Measurements from ENCODE around the gene MGAT4A. TPM values are rescaled to one million over a fixed set of nuclear protein-coding genes. Genes with fewer than 3 reads are reported as not detected.

The MGAT4A gene
- total and polyA plus RNA-seq, 2 of the 8 experiments (the other 6 are each of a cell fraction or from before 2014, with no cell fraction given), result 1.4 to 7.7 TPM

- no peaks in the 10 kb centered on the region for H3K79me2 ChIP-seq (ENCODE audit: control insufficient read depth in 1 of 2, insufficient read depth in 2 of 2, low read length in 2 of 2)
- H3K4me2 ChIP-seq (ENCODE audit: insufficient read depth in 1 of 2, low read depth in 2 of 2, low read length in 2 of 2), result no peak overlapping the region
- FAIRE-seq, result no peak
- no peaks in the 10 kb centered on the region for H3K36me3 ChIP-seq (ENCODE audit: control insufficient read depth in 2 of 4, insufficient read depth in 4 of 4, low read length in 3 of 4)
- no peak overlapping the region for H3K56ac ChIP-seq (replicated peaks; ENCODE audit: insufficient read length, low read depth, low read length)
- no peak overlapping the region for H2BK120ac ChIP-seq (replicated peaks; ENCODE audit: low read depth, low read length)
- no peak overlapping the region for H4K5ac ChIP-seq (ENCODE audit: insufficient read length, low read depth, low read length)
- no peak overlapping the region for H2BK12ac ChIP-seq (ENCODE audit: low read depth, low read length)
- H4K8ac ChIP-seq (ENCODE audit: extremely low read depth, insufficient read depth, low read length), result no peak overlapping the region
- no peaks in the 10 kb centered on the region for H3K23me2 ChIP-seq (ENCODE audit: low read depth, low read length)
- H3K27me3 ChIP-seq (replicated peaks in 1 of 4; ENCODE audit: control insufficient read depth in 3 of 4, extremely low read depth in 1 of 4, insufficient read depth in 3 of 4, low read length in 3 of 4), result no peaks in the 10 kb centered on the region
- no peak overlapping the region for H2BK20ac ChIP-seq (ENCODE audit: low read length)
- peaks cover 0 to 2% (median 0%) of the 10 kb centered on the region in 4 experiments; a peak in 1 of 7 replicates for H3K4me1 ChIP-seq (replicated peaks in 1 of 4; ENCODE audit: control insufficient read depth in 3 of 4, insufficient read depth in 4 of 4, low read length in 3 of 4)
- H4K91ac ChIP-seq (replicated peaks; ENCODE audit: insufficient read length, low read length), result no peak overlapping the region
- H3K18ac ChIP-seq (ENCODE audit: extremely low read depth, low read length), result no peak overlapping the region
- H3K79me1 ChIP-seq (ENCODE audit: low read depth, low read length), result no peaks in the 10 kb centered on the region
- no peak overlapping the region for H3K23ac ChIP-seq (ENCODE audit: insufficient read length)
- H3K4me3 ChIP-seq (ENCODE audit: extremely low read depth in 1 of 4, insufficient read depth in 2 of 4, low read depth in 3 of 4, low read length in 4 of 4), result no peak overlapping the region
- ChIA-PET POLR2A (ENCODE audit: partially characterized antibody) (no interaction called here), CTCF (ENCODE audit: partially characterized antibody) (interaction anchor here (0.7 to 2.4 kb wide), 3 partner anchors 15 to 73 kb away, joined by 3 to 5 read pairs (median 3); no protein-coding TSS in a partner anchor)
- no peak overlapping the region for H2BK15ac ChIP-seq (ENCODE audit: low read length)
- no peak overlapping the region for H3K4ac ChIP-seq (replicated peaks; ENCODE audit: insufficient read length, low read depth, low read length)
- no peak for DNase-seq (ENCODE audit: low read depth in 1 of 2, low spot score in 2 of 2)
- no peak overlapping the region for H3K14ac ChIP-seq (ENCODE audit: insufficient read length)
- 94% methylated on average over 4 of the region's 4 CpGs; no CpG with 5 or more reads in 1 of the 2 experiments for WGBS, 2 experiments (ENCODE audit: extremely low coverage in 1 of 2, insufficient coverage in 1 of 2, insufficient read length in 1 of 2, insufficient replicate concordance in 2 of 2, low coverage in 1 of 2, low lambda C conversion rate in 2 of 2, missing lambda C conversion rate in 1 of 2)
- no peak overlapping the region for H2BK5ac ChIP-seq (ENCODE audit: low read depth, low read length)
- H3K9ac ChIP-seq (replicated peaks in 1 of 4; ENCODE audit: extremely low read depth in 1 of 4, low read depth in 3 of 4, low read length in 3 of 4), result no peak overlapping the region
- no peaks in the 10 kb centered on the region for H4K20me1 ChIP-seq (replicated peaks in 1 of 2; ENCODE audit: control insufficient read depth in 1 of 2, insufficient read depth in 2 of 2, low read length in 2 of 2)
- H3K27ac ChIP-seq (ENCODE audit: low read depth, low read length), result no peak overlapping the region
- H2AK5ac ChIP-seq (ENCODE audit: low read depth, low read length), result no peak overlapping the region
- H3K9me3 ChIP-seq (ENCODE audit: insufficient read depth in 2 of 2, low read depth in 1 of 2, low read length in 1 of 2), result no peaks in the 10 kb centered on the region
- H2AFZ ChIP-seq (ENCODE audit: low read length), result no peak overlapping the region
- TF ChIP-seq SUZ12 (IDR thresholded peaks at IDR 0.05; ENCODE audit: low read length), result no peak
- no peak for TF ChIP-seq CTCF (IDR thresholded peaks at IDR 0.05; ENCODE audit: control extremely low read depth in 1 of 3, insufficient read depth in 1 of 3, low read depth in 1 of 3, low read length in 3 of 3)
- no peak for TF ChIP-seq JUND (IDR thresholded peaks at IDR 0.05; ENCODE audit: low read length)
- no peak for TF ChIP-seq CBX5 (IDR thresholded peaks at IDR 0.05; ENCODE audit: low read depth, low read length)
- TF ChIP-seq CREB1 (IDR thresholded peaks at IDR 0.05), result no peak
- TF ChIP-seq MAX (IDR thresholded peaks at IDR 0.05), result no peak
- no peak for TF ChIP-seq TCF12 (IDR thresholded peaks at IDR 0.05; ENCODE audit: low read depth, low read length)
- no peak for TF ChIP-seq RFX5 (IDR thresholded peaks at IDR 0.05; ENCODE audit: borderline replicate concordance, low read depth, low read length)
- TF ChIP-seq USF2 (IDR thresholded peaks at IDR 0.05; ENCODE audit: low read length), result no peak
- no peak for TF ChIP-seq SIRT6 (IDR thresholded peaks at IDR 0.05; ENCODE audit: low read length)
- TF ChIP-seq PHF8 (conservative IDR thresholded peaks at IDR 0.05; ENCODE audit: low read depth, low read length), result no peak
Measured at GRCh38 chr2:98720286-98720685, 10.6 kb downstream of the MGAT4A start.

Data from H1 (cell line).